Epithelial cell of prostate (primary cell): Measurements from ENCODE around the gene PRKCB.
A peak's percentile ranks its signal among the peaks of the same experiment; 100 is the strongest.
"Not testable (repeated sequence)": the region's sequence is repeated elsewhere in the genome, so short reads cannot be mapped to it uniquely, and the experiment has no call there.

Source experiments
- DNase-seq: peaks from one replicate; pipeline ENCODE4 v3.0.0-alpha.2; 2011; ENCODE audit warnings: low read depth, low spot score
- H3K27ac ChIP-seq: fragments of 450-650 bp; 2 replicates; pipeline ENCODE4 v1.5.1; 2017; ENCODE audit warnings: mild to moderate bottlenecking

The PRKCB gene

DNA sequence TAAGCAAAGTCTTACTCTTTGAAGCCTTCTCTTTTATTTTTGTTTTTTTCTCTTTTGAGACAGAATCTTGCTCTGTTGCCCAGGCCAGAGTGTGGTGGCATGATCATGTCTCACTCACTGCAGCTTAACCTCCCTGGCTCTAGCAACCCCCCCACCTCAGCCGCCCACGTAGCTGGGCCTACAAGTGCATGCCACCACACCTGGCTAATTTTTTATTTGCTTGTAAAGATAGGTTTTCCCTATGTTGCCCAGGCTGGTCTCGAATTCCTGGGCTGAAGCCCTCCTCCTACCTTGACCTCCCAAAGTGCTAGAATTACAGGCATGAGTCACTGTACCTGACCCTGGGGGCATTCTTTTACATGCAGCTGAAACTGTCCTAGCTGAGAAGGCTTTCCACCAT lies 154.7 kb downstream of the PRKCB start:
- no peak for DNase-seq
- no peak overlapping the region for H3K27ac ChIP-seq

GRCh38 chr16:23991066-23991465 lies 155.3 kb downstream of the PRKCB start:
- DNase-seq, result no peak
- no peak overlapping the region for H3K27ac ChIP-seq

- H3K27ac ChIP-seq, result no peak overlapping the region
- DNase-seq, result no peak
These were observed 158.8 kb downstream of the PRKCB start for GRCh38 chr16:23994615-23995014.

DNA sequence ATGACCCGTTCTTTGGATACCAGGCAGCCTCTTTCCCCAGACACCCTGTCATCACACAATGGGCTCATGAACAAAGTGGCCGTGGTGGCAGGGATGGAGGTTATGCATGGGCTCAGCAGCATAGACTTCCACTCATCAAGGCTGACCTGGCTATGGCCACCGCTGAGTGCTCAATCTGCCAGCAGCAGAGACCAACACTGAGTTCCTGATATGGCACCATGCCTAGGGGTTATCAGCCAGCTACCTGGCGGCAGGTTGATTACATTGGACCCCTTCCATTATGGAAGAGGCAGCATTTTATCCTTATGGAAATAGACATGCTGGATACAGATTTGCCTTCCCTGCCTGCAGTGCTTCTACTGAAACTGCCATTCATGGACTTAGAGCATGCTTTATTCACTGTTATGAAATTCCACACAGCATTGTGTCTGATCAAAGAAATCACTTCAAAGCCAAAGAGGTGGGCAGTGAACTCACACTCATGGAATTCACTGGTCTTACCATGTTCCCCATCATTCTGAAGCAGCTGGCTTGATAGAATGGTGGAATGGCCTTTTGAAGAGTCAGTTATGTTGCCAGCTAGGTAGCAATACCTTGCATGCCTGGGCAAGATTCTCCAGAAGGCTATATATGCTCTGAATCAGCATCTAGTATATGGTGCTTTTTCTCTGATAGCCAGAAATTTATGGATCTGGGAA lies 160.6 kb downstream of the PRKCB start:
- peak; percentile 34 for DNase-seq
- H3K27ac ChIP-seq, result peak overlapping the region; percentile 29

GRCh38 chr16:23998771-23999170 lies 163.0 kb downstream of the PRKCB start:
- no peak for DNase-seq
- H3K27ac ChIP-seq, result no peak overlapping the region

- H3K27ac ChIP-seq, result no peak overlapping the region
- peak; percentile 8 for DNase-seq
These were observed 163.9 kb downstream of the PRKCB start for GRCh38 chr16:23999663-24000062.

- DNase-seq, result no peak
- no peak overlapping the region for H3K27ac ChIP-seq
These were observed 165.9 kb downstream of the PRKCB start for GRCh38 chr16:24001710-24002109.

GRCh38 chr16:24002619-24003018 lies 166.8 kb downstream of the PRKCB start:
- no peak for DNase-seq
- H3K27ac ChIP-seq, result no peak overlapping the region

DNA sequence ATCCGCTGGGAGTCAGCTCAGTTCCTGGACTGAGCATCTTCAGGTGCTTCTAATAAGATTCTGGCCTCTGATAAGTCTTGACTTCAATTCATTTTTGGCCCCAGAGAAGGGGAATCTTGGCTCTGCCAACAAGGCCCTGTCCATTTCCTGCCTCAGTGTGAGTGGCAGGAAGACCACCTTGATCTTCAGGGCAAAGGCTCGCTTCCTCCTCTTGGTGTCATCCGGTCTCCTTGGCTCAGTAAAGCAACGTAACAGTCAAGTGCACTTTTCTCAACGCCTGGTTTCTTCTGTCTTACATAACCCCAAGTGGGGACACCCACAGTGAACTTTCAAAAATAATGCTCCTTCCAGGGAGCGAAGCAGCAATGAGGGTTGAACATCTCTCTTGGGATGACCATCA lies 169.8 kb downstream of the PRKCB start:
- DNase-seq, result no peak
- no peak overlapping the region for H3K27ac ChIP-seq

DNA sequence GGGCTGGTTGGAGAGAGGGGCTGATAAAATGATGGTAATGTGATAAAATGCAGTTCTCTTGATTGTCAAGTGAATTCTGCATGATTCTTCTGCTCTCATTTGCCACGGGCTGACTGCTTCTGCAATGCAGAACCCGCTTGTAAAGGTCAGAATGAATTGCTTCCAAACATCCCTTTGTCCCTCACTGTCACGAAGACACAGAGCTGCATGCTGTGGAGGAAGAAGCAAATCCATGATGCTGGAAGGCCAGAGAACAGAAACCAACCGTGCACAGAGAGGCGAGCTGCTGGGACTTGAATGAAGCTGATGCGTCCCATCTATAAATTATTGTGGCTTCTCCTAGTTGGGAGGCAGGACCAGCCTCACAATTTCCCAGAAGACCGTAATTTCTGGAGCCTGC lies 171.6 kb downstream of the PRKCB start:
- no peak for DNase-seq
- H3K27ac ChIP-seq, result no peak overlapping the region

DNA sequence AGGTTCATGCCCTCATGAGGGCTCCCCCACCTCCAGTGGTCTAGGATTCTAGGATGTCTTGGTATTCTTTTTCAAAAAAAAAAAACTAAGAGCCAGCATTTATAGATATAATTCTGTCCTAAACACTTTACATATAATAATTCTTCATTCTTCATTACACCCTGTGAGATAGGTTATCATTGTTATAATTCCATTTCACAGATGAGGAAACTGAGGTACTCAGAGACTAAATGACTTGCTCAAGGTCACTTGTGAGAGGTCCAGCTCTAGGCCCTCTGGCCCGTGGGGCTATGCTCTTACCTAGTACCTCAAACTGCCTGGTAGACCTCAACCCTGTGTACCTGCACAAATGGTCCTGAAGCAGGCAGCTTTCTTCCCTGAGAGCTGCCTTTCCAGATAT lies 172.2 kb downstream of the PRKCB start:
- no peak overlapping the region for H3K27ac ChIP-seq

DNA sequence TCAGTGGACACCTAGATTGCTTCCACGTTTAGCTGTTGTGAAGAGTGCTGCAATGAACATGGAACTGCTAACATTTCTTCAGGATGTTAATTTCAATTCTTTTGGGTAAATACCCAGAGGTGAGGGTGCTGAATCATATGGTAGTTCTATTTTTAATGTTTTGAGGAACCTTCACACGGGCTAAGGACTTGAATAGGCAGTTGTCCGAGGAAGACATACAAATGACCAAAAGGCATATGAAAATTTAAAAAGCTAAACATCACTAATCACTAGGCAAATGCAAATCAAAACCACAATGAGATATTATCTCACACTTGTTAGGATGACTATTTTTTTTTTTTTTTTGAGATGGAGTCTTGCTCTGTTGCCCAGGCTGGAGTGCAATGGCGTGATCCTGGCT lies 173.3 kb downstream of the PRKCB start:
- no peak overlapping the region for H3K27ac ChIP-seq
- DNase-seq, result no peak

More for the DNA sequence above, 172.2 kb downstream of the PRKCB start:
- DNase-seq, result no peak

DNA sequence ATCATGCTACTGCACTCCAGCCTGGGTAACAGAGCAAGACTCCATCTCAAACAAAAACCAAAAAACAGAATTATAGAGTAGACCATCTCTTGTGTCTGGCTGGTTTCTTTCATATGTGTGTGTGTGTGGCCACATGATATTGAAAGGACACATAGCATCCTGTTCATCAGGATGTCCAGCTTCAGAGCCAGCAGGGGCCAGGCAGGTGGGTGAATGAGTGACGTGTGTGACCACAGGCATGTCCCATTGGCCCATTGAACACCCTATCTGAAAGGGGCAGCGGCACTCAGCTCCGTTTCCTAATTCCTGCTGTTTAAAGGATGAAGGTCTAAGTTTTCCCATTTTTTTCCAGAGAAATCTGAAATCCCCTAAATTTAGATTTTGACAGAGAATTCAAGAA lies 174.2 kb downstream of the PRKCB start:
- DNase-seq, result no peak
- no peak overlapping the region for H3K27ac ChIP-seq

- H3K27ac ChIP-seq, result no peak overlapping the region
- DNase-seq, result peak; percentile 16
These were observed 174.8 kb downstream of the PRKCB start for GRCh38 chr16:24010440-24011089.

DNA sequence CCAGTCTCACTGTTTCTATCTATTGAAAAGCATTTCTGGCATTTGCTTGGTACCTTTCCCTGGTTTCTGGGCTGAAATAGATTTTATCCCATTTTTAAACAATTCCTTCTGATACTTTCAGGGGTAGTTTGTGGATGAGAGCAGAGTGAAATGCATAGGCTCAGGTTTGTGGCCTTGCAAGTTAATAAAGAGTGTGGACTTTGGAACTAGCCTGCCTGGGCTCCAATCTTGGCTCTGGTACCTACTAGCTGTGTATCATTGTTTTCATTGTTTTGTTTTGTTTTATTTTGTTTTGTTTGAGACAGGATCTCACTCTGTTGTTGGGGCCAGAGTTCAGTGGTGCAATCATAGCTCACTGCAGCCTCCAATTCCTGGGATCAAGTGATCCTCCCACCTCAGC lies 175.5 kb downstream of the PRKCB start:
- no peak for DNase-seq
- no peak overlapping the region for H3K27ac ChIP-seq

GRCh38 chr16:24013054-24013636 lies 177.4 kb downstream of the PRKCB start:
- DNase-seq, result no peak
- H3K27ac ChIP-seq, result no peak overlapping the region

GRCh38 chr16:24013864-24014645 lies 178.3 kb downstream of the PRKCB start:
- no peak for DNase-seq
- H3K27ac ChIP-seq, result no peak overlapping the region

DNA sequence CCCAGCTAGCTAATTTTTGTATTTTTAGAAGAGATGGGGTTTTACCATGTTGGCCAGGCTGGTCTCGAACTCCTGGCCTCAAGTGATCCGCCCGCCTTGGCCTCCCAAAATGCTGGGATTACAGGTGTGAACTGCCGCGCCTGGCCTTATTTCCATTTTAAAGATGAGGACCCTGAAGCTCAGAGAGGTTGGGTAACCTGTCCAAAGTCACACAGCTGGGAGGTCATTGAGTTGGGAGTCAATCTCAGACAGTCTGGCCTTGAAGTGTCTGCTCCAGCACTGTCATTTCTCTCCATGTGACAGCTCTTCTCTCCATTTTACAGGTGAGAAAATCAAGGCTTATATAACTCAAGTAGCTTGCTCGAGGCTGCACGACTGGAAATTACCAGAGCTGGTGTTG lies 179.2 kb downstream of the PRKCB start:
- not testable (repeated sequence) for H3K27ac ChIP-seq, DNase-seq

- no peak for DNase-seq
- no peak overlapping the region for H3K27ac ChIP-seq
These were observed 180.1 kb downstream of the PRKCB start for GRCh38 chr16:24015923-24016322.

- DNase-seq, result no peak
- no peak overlapping the region for H3K27ac ChIP-seq
These were observed 182.7 kb downstream of the PRKCB start for GRCh38 chr16:24018485-24018884.

DNA sequence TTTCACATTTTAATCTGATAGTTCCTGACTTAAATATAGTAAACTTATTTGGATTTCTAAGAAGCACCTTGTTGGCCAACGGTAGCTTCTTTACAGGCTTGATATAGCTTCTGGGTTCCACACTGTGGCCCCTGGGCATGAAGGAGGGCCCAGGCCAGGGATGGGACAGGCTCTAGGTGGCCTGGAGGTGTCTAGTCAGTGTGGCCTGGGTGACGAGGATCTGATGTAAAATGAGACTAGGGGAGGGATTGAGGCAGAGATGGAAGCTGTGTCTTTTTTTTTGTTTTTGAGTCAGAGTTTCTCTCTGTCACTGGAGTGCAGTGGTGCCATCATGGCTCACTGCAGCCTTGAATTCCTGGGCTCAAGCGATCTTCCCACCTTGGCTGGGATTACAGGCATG lies 187.0 kb downstream of the PRKCB start:
- no peak overlapping the region for H3K27ac ChIP-seq
- no peak for DNase-seq
